Measurements from ENCODE around the gene FURIN.

DNA sequence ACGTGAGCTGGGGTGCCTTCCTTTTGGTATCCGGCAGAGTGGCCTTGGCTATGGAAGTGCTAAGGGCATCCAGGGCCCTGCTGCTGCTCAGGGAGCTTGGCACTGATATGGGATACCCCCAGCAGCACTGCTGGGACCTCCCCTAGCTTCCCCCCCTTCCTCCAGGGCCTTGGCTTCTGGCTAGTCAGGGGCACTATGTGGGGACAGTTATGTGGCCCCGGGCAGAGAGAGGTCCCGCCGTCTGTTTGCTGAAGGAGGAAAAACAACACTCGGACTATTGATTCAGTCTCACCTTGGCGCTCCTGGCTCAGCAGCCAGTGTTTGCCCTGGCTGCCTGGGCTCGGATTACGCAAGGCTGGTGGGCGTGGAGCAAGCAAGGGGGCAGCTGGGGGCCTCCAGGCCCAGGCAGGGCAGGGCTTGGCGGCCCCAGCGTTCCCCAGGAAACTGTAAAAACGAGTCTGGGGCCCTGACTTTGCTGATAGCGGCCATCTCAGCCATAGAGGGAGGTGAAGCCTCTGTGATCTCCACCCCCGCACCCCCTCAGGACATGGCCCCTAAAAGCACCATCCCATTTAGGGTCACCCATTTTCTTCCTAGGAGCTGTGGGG is 5.7 kb downstream of the FURIN start:
- TF ChIP-seq, protein P1, sequence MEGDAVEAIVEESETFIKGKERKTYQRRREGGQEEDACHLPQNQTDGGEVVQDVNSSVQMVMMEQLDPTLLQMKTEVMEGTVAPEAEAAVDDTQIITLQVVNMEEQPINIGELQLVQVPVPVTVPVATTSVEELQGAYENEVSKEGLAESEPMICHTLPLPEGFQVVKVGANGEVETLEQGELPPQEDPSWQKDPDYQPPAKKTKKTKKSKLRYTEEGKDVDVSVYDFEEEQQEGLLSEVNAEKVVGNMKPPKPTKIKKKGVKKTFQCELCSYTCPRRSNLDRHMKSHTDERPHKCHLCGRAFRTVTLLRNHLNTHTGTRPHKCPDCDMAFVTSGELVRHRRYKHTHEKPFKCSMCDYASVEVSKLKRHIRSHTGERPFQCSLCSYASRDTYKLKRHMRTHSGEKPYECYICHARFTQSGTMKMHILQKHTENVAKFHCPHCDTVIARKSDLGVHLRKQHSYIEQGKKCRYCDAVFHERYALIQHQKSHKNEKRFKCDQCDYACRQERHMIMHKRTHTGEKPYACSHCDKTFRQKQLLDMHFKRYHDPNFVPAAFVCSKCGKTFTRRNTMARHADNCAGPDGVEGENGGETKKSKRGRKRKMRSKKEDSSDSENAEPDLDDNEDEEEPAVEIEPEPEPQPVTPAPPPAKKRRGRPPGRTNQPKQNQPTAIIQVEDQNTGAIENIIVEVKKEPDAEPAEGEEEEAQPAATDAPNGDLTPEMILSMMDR (IDR thresholded peaks at IDR 0.05; ENCODE audit: insufficient read depth, low read length): no peak
- TF ChIP-seq, protein P2, sequence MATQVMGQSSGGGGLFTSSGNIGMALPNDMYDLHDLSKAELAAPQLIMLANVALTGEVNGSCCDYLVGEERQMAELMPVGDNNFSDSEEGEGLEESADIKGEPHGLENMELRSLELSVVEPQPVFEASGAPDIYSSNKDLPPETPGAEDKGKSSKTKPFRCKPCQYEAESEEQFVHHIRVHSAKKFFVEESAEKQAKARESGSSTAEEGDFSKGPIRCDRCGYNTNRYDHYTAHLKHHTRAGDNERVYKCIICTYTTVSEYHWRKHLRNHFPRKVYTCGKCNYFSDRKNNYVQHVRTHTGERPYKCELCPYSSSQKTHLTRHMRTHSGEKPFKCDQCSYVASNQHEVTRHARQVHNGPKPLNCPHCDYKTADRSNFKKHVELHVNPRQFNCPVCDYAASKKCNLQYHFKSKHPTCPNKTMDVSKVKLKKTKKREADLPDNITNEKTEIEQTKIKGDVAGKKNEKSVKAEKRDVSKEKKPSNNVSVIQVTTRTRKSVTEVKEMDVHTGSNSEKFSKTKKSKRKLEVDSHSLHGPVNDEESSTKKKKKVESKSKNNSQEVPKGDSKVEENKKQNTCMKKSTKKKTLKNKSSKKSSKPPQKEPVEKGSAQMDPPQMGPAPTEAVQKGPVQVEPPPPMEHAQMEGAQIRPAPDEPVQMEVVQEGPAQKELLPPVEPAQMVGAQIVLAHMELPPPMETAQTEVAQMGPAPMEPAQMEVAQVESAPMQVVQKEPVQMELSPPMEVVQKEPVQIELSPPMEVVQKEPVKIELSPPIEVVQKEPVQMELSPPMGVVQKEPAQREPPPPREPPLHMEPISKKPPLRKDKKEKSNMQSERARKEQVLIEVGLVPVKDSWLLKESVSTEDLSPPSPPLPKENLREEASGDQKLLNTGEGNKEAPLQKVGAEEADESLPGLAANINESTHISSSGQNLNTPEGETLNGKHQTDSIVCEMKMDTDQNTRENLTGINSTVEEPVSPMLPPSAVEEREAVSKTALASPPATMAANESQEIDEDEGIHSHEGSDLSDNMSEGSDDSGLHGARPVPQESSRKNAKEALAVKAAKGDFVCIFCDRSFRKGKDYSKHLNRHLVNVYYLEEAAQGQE (IDR thresholded peaks at IDR 0.05; ENCODE audit: insufficient replicate concordance, low read depth): no peak
- TF ChIP-seq GABPA (IDR thresholded peaks at IDR 0.05; ENCODE audit: low read depth) (no peak), POLR2AphosphoS5 (IDR thresholded peaks at IDR 0.05; ENCODE audit: low read depth) (no peak), SPI1 (IDR thresholded peaks at IDR 0.05; ENCODE audit: borderline replicate concordance, low read depth) (no peak)

Measured in HL-60 (cell line).